Neural cell (in vitro differentiated cells): ENCODE measurements around the gene ATP11C. TPM values are rescaled to one million over a fixed set of nuclear protein-coding genes. Genes with fewer than 3 reads are reported as not detected.

Experiments
- H2AFZ ChIP-seq: fragments of 200-600, 300-800 bp; sonication (generic), shearing (Covaris generic); 2 replicates; pipeline ENCODE4 v1.6.0; 2014; ENCODE audit warnings: low read depth, mild to moderate bottlenecking, antibody characterized with exemption, low read length, moderate library complexity
- H3F3A ChIP-seq: fragments of 200-600 bp; shearing (Covaris generic); 2 replicates; pipeline ENCODE4 v1.6.1; 2016; ENCODE audit warnings: mild to moderate bottlenecking, moderate library complexity, mixed read lengths, antibody characterized with exemption, low read length; ENCODE audit not compliant: insufficient read depth, poor library complexity, severe bottlenecking
- H3K27ac ChIP-seq: fragments of 200-600, 300-800 bp; sonication (generic), shearing (Covaris generic); 2 replicates; pipeline ENCODE4 v1.5.1; 2014; ENCODE audit warnings: mild to moderate bottlenecking, low read length, moderate library complexity
- H3K27me3 ChIP-seq: fragments of 300-800, 200-600 bp; sonication (generic), shearing (Covaris generic); 2 replicates; pipeline ENCODE4 v1.6.0; 2014; ENCODE audit warnings: mild to moderate bottlenecking, low read depth, low read length, moderate library complexity; ENCODE audit not compliant: insufficient read depth
- H3K36me3 ChIP-seq: fragments of 300-800, 200-600 bp; sonication (generic), shearing (Covaris generic); 2 replicates; pipeline ENCODE4 v1.5.1; 2014; ENCODE audit warnings: mild to moderate bottlenecking, antibody characterized with exemption, low read length, moderate library complexity; ENCODE audit not compliant: insufficient read depth
- H3K4me2 ChIP-seq: fragments of 300-800, 200-600 bp; sonication (generic), shearing (Covaris generic); 2 replicates; pipeline ENCODE4 v1.6.0; 2014; ENCODE audit warnings: mild to moderate bottlenecking, low read length
- H3K4me3 ChIP-seq: fragments of 300-800, 200-600 bp; sonication (generic), shearing (Covaris generic); 2 replicates; pipeline ENCODE4 v1.5.1; 2014; ENCODE audit warnings: mild to moderate bottlenecking, low read length, moderate library complexity
- H3K79me2 ChIP-seq: fragments of 200-600 bp; shearing (Covaris generic); replicated peaks from 2 replicates; pipeline ENCODE4 v1.6.0; 2014; ENCODE audit warnings: mild to moderate bottlenecking, low read length, moderate library complexity; ENCODE audit not compliant: insufficient read depth
- H3K9ac ChIP-seq: fragments of 300-800, 200-600 bp; sonication (generic), shearing (Covaris generic); 2 replicates; pipeline ENCODE4 v1.6.1; 2016; ENCODE audit warnings: mild to moderate bottlenecking, low read length, mixed read lengths
- H3K9me2 ChIP-seq: fragments of 200-600 bp; shearing (Covaris generic); 2 replicates; pipeline ENCODE4 v1.6.1; 2016; ENCODE audit warnings: mild to moderate bottlenecking, low read length, mixed read lengths; ENCODE audit not compliant: insufficient read depth
- H3K9me3 ChIP-seq: fragments of 200-600, 300-800 bp; sonication (generic), shearing (Covaris generic); 2 replicates; pipeline ENCODE4 v1.6.1; 2016; ENCODE audit warnings: mild to moderate bottlenecking, mixed run types, low read length, moderate library complexity, mixed read lengths
- H4K20me1 ChIP-seq: fragments of 200-600 bp; shearing (Covaris generic); 2 replicates; pipeline ENCODE4 v1.6.1; 2016; ENCODE audit warnings: mild to moderate bottlenecking, mixed run types; ENCODE audit not compliant: insufficient read depth
- EP300 ChIP-seq: fragments of 450-650 bp; conservative IDR thresholded peaks from 2 replicates; pipeline ENCODE4 v1.6.1; 2014; ENCODE audit warnings: antibody characterized with exemption, mild to moderate bottlenecking, moderate library complexity; ENCODE audit not compliant: poor library complexity, severe bottlenecking
- EZH2 ChIP-seq: fragments of 200-600, 300-800 bp; shearing (Covaris generic), sonication (generic); IDR thresholded peaks from 2 replicates; pipeline ENCODE4 v1.6.1; 2014; ENCODE audit warnings: antibody characterized with exemption, low read length, borderline replicate concordance, mild to moderate bottlenecking; ENCODE audit not compliant: insufficient read depth, poor library complexity, severe bottlenecking
- MXI1 ChIP-seq: fragments of 450-650 bp; conservative IDR thresholded peaks from 2 replicates; pipeline ENCODE4 v1.6.1; 2014; ENCODE audit warnings: antibody characterized with exemption, mild to moderate bottlenecking; ENCODE audit not compliant: poor library complexity, severe bottlenecking
- POLR2AphosphoS5 ChIP-seq: IDR thresholded peaks from 2 replicates; pipeline ENCODE4 v1.6.1; 2012
- RAD21 ChIP-seq: fragments of 450-650 bp; conservative IDR thresholded peaks from 2 replicates; pipeline ENCODE4 v1.6.1; 2014; ENCODE audit warnings: antibody characterized with exemption, mild to moderate bottlenecking, moderate library complexity
- SMC3 ChIP-seq: fragments of 450-650 bp; conservative IDR thresholded peaks from 2 replicates; pipeline ENCODE4 v1.6.1; 2014; ENCODE audit warnings: antibody characterized with exemption, mild to moderate bottlenecking, moderate library complexity; ENCODE audit not compliant: poor library complexity
- TAF1 ChIP-seq: IDR thresholded peaks from 2 replicates; pipeline ENCODE4 v1.6.1; 2012; ENCODE audit warnings: low read depth
- polyA plus RNA-seq: library from polyadenylated mRNA; depleted of rRNA; stranded (reverse); fragments of >200 nt; gene quantifications from 2 replicates; pipeline ENCODE4 v1.2.3, GENCODE V29; 2014
- TF ChIP-seq, protein P1 (sequence below): fragments of 450-650 bp; IDR thresholded peaks from 2 replicates; pipeline ENCODE4 v1.5.1; 2014; ENCODE audit warnings: antibody characterized with exemption, mild to moderate bottlenecking, moderate library complexity; ENCODE audit not compliant: poor library complexity, severe bottlenecking
- TF ChIP-seq, protein P2 (sequence below): IDR thresholded peaks from 2 replicates; pipeline ENCODE4 v1.6.1; 2012; ENCODE audit warnings: borderline replicate concordance

Gene ATP11C
- polyA plus RNA-seq, 1 donor from 2014 or later: 111 TPM

DNA sequence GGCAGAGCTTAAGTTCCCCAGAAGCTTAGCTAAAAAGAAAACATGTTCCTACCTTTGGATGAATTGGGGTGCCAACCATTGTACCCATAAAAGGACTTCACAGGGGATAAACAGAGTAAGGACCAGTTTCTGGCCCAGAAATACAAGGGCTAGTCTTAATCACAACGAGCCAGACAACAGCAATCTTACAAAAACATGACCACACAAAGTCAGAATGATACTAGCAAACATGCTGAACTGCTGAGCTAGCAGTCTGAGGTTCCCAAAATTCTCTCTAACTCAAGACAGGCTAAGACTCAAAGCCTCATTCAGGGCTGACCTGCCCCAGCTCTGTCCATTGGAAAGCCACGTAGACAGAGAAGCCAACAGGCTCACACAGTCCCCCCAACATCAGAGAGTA is 40.3 kb downstream of the ATP11C start:
- Histone ChIP-seq H3K9me2 (no peaks in the 10 kb centered on the region), H3K79me2 (no peaks in the 10 kb centered on the region), H4K20me1 (no peaks in the 10 kb centered on the region), H3F3A (no peaks in the 10 kb centered on the region), H3K36me3 (no peaks in the 10 kb centered on the region), H3K27ac (no peak overlapping the region), H3K27me3 (no peaks in the 10 kb centered on the region), H3K9me3 (no peaks in the 10 kb centered on the region), H3K4me2 (no peak overlapping the region), H2AFZ (no peak overlapping the region), H3K9ac (no peak overlapping the region), H3K4me3 (no peak overlapping the region)
- no peak for TF ChIP-seq POLR2AphosphoS5
- TF ChIP-seq EP300: no peak
- no peak for TF ChIP-seq TAF1
- no peak for TF ChIP-seq RAD21
- TF ChIP-seq, protein P1, sequence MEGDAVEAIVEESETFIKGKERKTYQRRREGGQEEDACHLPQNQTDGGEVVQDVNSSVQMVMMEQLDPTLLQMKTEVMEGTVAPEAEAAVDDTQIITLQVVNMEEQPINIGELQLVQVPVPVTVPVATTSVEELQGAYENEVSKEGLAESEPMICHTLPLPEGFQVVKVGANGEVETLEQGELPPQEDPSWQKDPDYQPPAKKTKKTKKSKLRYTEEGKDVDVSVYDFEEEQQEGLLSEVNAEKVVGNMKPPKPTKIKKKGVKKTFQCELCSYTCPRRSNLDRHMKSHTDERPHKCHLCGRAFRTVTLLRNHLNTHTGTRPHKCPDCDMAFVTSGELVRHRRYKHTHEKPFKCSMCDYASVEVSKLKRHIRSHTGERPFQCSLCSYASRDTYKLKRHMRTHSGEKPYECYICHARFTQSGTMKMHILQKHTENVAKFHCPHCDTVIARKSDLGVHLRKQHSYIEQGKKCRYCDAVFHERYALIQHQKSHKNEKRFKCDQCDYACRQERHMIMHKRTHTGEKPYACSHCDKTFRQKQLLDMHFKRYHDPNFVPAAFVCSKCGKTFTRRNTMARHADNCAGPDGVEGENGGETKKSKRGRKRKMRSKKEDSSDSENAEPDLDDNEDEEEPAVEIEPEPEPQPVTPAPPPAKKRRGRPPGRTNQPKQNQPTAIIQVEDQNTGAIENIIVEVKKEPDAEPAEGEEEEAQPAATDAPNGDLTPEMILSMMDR: no peak
- TF ChIP-seq, protein P2, sequence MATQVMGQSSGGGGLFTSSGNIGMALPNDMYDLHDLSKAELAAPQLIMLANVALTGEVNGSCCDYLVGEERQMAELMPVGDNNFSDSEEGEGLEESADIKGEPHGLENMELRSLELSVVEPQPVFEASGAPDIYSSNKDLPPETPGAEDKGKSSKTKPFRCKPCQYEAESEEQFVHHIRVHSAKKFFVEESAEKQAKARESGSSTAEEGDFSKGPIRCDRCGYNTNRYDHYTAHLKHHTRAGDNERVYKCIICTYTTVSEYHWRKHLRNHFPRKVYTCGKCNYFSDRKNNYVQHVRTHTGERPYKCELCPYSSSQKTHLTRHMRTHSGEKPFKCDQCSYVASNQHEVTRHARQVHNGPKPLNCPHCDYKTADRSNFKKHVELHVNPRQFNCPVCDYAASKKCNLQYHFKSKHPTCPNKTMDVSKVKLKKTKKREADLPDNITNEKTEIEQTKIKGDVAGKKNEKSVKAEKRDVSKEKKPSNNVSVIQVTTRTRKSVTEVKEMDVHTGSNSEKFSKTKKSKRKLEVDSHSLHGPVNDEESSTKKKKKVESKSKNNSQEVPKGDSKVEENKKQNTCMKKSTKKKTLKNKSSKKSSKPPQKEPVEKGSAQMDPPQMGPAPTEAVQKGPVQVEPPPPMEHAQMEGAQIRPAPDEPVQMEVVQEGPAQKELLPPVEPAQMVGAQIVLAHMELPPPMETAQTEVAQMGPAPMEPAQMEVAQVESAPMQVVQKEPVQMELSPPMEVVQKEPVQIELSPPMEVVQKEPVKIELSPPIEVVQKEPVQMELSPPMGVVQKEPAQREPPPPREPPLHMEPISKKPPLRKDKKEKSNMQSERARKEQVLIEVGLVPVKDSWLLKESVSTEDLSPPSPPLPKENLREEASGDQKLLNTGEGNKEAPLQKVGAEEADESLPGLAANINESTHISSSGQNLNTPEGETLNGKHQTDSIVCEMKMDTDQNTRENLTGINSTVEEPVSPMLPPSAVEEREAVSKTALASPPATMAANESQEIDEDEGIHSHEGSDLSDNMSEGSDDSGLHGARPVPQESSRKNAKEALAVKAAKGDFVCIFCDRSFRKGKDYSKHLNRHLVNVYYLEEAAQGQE: no peak
- TF ChIP-seq MXI1: no peak
- TF ChIP-seq EZH2: no peak
- TF ChIP-seq SMC3: no peak

DNA sequence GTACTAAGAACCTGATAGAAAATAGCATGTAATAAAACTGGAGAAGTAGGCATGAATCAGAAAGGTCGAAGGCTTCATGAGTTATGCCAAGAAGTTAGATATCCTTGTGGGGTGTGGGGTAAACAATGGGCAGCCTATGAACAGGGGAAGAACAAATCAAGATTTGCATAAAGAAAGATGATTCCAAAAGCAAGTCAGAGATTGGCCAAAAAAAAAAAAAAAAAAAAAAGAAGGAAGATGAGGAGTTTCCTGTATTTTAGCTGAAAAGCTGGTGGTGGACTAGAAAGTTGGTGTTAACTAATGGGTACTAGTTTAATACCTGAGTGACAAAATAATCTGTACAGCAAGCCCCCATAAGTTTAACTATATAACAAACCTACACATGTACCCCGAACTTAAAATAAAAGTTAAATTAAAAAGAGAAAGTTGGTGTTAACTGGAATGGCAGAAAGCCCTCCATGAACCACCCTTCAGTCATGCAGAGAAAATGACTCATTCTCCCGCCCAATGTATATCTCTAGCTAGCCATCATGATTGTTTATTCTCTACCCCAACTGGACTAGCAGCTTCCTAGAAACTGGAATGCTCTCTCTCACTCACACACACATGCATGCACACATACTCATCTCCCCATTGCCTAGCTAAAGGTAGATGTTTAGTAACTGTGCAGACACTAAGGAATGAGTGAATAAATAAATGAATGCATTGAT is 41.7 kb downstream of the ATP11C start:
- Histone ChIP-seq H3K27ac (no peak overlapping the region), H3K36me3 (no peaks in the 10 kb centered on the region), H2AFZ (no peak overlapping the region), H3K9me2 (no peaks in the 10 kb centered on the region), H3F3A (no peaks in the 10 kb centered on the region), H3K9ac (no peak overlapping the region), H4K20me1 (no peaks in the 10 kb centered on the region), H3K4me3 (no peak overlapping the region), H3K9me3 (no peaks in the 10 kb centered on the region), H3K79me2 (no peaks in the 10 kb centered on the region), H3K4me2 (no peak overlapping the region), H3K27me3 (no peaks in the 10 kb centered on the region)
- TF ChIP-seq EZH2 (no peak), POLR2AphosphoS5 (no peak)

DNA sequence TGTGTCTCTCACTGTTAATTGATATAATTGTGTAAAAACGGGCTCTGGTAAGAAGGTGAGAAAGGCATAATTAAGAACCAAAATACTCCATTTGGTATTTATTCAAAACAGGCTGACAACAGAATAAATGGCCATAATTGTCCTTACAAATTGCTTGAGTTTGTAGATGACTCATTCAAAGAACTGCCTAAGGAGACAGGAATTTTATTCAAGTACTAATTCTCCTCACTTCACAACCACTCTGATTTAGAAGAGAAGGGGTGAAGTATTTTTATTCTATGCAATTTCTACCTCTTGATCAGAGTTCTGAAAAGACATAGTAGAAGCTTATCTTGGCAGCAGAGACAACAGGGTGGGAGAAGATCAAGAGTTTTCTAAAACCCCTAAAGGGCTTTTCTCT is 43.1 kb downstream of the ATP11C start:
- Histone ChIP-seq H3K27ac (no peak overlapping the region), H3K9ac (no peak overlapping the region), H3K9me3 (no peaks in the 10 kb centered on the region), H3K36me3 (no peaks in the 10 kb centered on the region), H3K9me2 (no peaks in the 10 kb centered on the region), H2AFZ (no peak overlapping the region), H4K20me1 (no peaks in the 10 kb centered on the region), H3K27me3 (no peaks in the 10 kb centered on the region), H3K4me3 (no peak overlapping the region), H3K4me2 (no peak overlapping the region), H3F3A (no peaks in the 10 kb centered on the region), H3K79me2 (no peaks in the 10 kb centered on the region)
- TF ChIP-seq, protein P2: no peak
- TF ChIP-seq POLR2AphosphoS5 (no peak), MXI1 (no peak), SMC3 (no peak), TAF1 (no peak), EZH2 (no peak), EP300 (no peak), RAD21 (no peak)
- TF ChIP-seq, protein P1: no peak
